Naive B cell (primary cell): ENCODE data around the gene ZER1. TPM values are rescaled to one million over a fixed set of nuclear protein-coding genes. Genes with fewer than 3 reads are reported as not detected.
"Not testable (repeated sequence)": the region's sequence is repeated elsewhere in the genome, so short reads cannot be mapped to it uniquely, and the experiment has no call there.

Experiments used
- ATAC-seq, 2 donors: fragments of 150-1000 bp; cut with Tn5 transposase; 2 replicates each; pipeline ENCODE4 v1.10.0; 2021; ENCODE audit warnings: low read depth in 2 of 2, mild to moderate bottlenecking in 2 of 2, moderate library complexity in 2 of 2
- DNase-seq: peaks from one replicate; pipeline ENCODE4 v3.0.0; 2022
- H3K27ac Mint-ChIP-seq, 6 donors: one replicate each; pipeline ENCODE4 v1.8.0; 2020 to 2022; ENCODE audit warnings: mild to moderate bottlenecking in 6 of 6, mixed read lengths in 6 of 6, moderate library complexity in 5 of 6, inconsistent platforms in 2 of 6
- H3K27me3 Mint-ChIP-seq, 3 donors: one replicate each; pipeline ENCODE4 v1.8.0; 2021 to 2022; ENCODE audit warnings: mixed read lengths in 3 of 3, mild to moderate bottlenecking in 1 of 3
- H3K36me3 Mint-ChIP-seq, 2 donors: one replicate each; pipeline ENCODE4 v1.8.0; 2020 to 2022; ENCODE audit warnings: mixed read lengths in 2 of 2, inconsistent platforms in 1 of 2, mild to moderate bottlenecking in 1 of 2
- H3K4me1 Mint-ChIP-seq, 3 donors: one replicate each; pipeline ENCODE4 v1.8.0; 2020 to 2022; ENCODE audit warnings: mixed read lengths in 3 of 3, inconsistent platforms in 1 of 3, mild to moderate bottlenecking in 1 of 3, moderate library complexity in 1 of 3
- H3K4me3 Mint-ChIP-seq, 8 donors: one replicate each; pipeline ENCODE4 v1.8.0; 2020 to 2022; ENCODE audit warnings: mild to moderate bottlenecking in 8 of 8, mixed read lengths in 8 of 8, moderate library complexity in 8 of 8, inconsistent platforms in 2 of 8
- H3K9me3 Mint-ChIP-seq, 7 donors: one replicate each; pipeline ENCODE4 v1.8.0; 2020 to 2022; ENCODE audit warnings: mixed read lengths in 7 of 7, mild to moderate bottlenecking in 5 of 7, inconsistent platforms in 2 of 7, moderate library complexity in 1 of 7
- polyA plus RNA-seq, 6 donors: library from polyadenylated mRNA; unstranded; fragments of 300-500 nt; fragmentation: Illumina TruSeq; gene quantifications; one replicate each; pipeline ENCODE4 v1.2.3, GENCODE V29; 2021; ENCODE audit warnings: low read depth in 6 of 6

ZER1 gene
- polyA plus RNA-seq, 6 donors from 2014 or later: 30.9 to 43.1 (median 33.0) TPM

DNA sequence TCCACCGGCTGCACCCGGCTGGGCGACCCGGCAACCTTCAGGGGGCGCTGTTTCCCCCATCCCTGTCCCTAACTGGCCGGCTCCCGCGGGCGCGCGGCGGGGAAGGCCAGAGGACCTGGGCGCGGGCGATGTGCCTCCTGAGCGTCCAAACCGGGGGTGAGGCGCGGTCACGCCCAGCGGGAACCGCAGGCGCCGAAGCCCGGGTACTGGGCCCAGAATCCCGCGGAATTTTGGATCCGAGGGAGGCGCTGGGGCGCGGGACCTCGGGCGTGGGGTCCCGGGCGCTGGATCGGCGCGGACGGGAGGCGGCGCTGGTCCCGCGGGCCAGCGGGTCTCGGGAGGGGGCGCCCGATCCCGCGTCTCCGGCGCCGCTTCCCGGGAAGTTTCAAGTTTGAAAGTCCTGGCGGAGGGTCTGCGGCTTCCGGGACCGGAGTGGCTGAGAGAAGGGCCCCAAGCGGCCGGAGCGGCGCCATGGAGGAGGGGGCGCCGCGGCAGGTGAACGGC lies 69.2 kb downstream of the ZER1 start, which contains the start of gene PKN3:
TSS of gene PKN3 (plus strand) at position 59 of the 504 bp plus-strand sequence. CDS start at position 472, 413 bp downstream.
- no peaks in the 10 kb centered on the region for H3K36me3 Mint-ChIP-seq
- H3K27me3 Mint-ChIP-seq: no peaks in the 10 kb centered on the region
- peak within 1 kb of the TSS in 4 of 6 donors; percentile 33 to 72 (median 54) for H3K27ac Mint-ChIP-seq
- H3K4me1 Mint-ChIP-seq: peaks cover 16% of the 10 kb centered on the region in 3 donors
- ATAC-seq (peak; percentile 90 to 92), DNase-seq (peak; percentile 81)
- no peaks in the 10 kb centered on the region for H3K9me3 Mint-ChIP-seq
- peak within 1 kb of the TSS; percentile 81 to 94 (median 90) for H3K4me3 Mint-ChIP-seq

DNA sequence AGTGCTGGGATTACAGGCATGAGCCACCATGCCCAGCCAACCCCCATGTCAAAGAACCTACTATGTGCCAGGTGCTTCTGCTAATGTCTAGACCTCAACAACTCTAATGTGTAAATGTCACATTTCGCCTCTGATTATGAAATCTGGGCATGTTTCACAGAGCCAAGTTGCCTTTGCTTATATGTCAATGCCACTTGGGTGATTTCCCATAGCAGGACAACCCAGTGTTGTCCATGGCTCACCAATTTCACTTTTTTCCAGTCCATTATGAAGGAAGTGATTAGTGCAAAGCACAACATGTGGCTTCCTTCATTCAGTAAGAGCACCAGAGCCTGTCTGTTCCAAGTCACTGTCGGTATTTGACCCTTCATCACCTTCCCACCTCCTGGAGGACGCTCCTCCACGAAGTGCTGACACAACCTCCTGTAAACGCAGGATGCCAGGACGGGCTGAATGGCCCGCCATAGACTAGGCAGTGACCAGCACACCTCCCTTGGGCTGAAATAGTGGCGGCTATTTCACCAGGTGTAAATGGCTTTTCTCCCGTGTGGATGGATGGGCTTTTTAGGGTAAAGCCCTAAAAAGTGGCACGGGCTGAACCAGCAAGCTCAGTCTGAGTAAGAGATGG lies 70.4 kb downstream of the ZER1 start:
- Mint-ChIP-seq H3K27ac (no peak overlapping the region), H3K27me3 (no peaks in the 10 kb centered on the region), H3K4me1 (peaks cover 16% of the 10 kb centered on the region in 3 donors), H3K9me3 (no peaks in the 10 kb centered on the region), H3K4me3 (peak overlapping the region; percentile 52 to 93 (median 79)), H3K36me3 (no peaks in the 10 kb centered on the region)
- DNase-seq (no peak), ATAC-seq (no peak)

DNA sequence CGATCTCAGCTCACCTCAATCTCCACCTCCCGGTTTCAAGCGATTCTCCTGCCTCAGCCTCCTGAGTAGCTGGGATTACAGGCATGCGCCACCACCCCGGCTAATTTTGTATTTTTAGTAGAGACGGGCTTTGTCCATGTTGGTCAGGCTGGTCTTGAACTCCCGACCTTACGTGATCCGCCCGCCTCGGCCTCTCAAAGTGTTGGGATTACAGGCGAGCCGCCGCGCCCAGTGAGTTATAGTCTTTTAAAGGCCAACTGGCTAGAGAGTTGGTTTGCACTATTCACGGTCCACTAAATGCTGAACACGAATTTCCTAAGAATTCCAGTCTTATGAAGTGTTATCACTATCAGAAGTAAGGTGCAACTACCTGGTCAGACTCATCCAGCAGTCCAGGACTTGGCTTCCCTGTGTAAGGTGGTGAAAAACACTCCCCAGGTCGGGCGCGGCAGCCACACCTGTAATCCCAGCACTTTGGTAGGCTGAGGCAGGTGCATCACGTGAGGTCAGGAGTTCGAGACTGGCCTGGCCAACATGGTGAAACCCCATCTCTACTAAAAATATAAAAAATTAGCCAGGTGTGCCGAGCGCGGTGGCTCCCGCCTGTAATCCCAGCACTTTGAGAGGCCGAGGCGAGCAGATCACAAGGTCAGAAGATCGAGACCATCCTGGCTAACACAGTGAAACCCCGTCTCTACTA lies 72.5 kb downstream of the ZER1 start:
- not testable (repeated sequence) for H3K27me3 Mint-ChIP-seq, H3K36me3 Mint-ChIP-seq, H3K27ac Mint-ChIP-seq, DNase-seq, ATAC-seq, H3K9me3 Mint-ChIP-seq
- Mint-ChIP-seq H3K4me3 (peak overlapping the region in 1 of 8 donors; percentile 9), H3K4me1 (peaks cover 16 to 19% (median 16%) of the 10 kb centered on the region in 3 donors)

DNA sequence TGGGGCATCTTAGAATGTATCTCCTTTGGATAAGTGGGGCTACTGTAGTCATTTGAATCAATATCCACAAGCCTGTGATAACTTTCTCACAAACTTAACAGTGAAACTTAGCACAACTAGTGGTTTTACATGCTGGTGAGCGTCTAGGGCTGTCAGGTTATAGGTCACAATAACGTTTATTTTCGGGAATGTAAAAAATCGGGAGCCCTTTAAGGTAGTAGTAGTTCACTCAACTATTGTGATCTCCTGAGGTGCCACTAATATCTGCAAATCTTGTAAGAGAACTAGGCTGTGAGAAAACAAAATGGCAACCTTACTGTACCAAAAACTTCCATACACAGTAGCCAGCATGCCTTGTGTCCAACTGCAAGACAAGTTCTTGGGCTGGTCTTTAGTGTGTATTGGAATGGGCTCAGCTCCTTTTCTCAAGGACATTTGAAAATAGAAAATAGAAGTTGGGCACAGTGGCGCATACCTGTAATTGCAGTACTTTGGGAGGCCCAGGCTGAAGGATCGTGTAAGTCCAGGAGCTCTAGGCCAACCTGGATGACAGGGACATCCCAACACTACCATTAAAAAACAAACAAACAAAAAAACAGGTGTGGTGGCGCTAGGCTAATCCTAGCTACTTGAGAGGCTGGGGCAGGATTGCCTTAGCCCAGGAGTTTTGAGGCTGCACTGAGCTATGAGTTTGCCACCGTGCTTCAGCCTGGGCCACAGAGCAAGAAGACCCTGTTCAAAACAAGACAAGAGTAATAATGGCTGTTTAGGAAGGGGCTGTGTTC lies 74.6 kb downstream of the ZER1 start:
- Mint-ChIP-seq H3K36me3 (peaks cover 0 to 10% of the 10 kb centered on the region in 2 donors), H3K4me3 (peak overlapping the region in 1 of 8 donors; percentile 21), H3K9me3 (no peaks in the 10 kb centered on the region), H3K27me3 (no peaks in the 10 kb centered on the region), H3K4me1 (peaks cover 12 to 19% (median 13%) of the 10 kb centered on the region in 3 donors), H3K27ac (no peak overlapping the region)
- DNase-seq (no peak), ATAC-seq (no peak)

DNA sequence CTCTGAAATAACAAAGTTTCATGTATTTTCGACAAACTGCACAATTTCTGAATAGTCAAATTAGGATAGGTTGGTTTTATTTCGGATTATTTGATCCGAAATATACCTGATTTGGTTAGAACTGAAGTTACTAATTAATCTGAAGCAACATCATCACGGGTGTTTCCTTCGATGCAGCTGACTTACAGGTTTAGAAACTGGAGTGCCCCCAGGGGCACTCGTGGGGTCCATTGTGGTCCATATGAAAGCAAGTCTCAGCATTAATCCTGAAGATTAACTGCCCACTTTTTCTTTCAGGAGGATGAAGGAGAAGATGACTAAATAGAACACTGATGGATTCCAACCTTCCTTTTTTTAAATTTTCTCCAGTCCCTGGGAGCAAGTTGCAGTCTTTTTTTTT lies 77.4 kb downstream of the ZER1 start:
- peaks cover 19 to 25% (median 20%) of the 10 kb centered on the region in 3 donors for H3K4me1 Mint-ChIP-seq
- DNase-seq (no peak), ATAC-seq (no peak)
- H3K4me3 Mint-ChIP-seq: no peak overlapping the region
- peaks cover 8 to 16% of the 10 kb centered on the region in 2 donors for H3K36me3 Mint-ChIP-seq
- no peaks in the 10 kb centered on the region for H3K9me3 Mint-ChIP-seq
- no peaks in the 10 kb centered on the region for H3K27me3 Mint-ChIP-seq
- no peak overlapping the region for H3K27ac Mint-ChIP-seq

DNA sequence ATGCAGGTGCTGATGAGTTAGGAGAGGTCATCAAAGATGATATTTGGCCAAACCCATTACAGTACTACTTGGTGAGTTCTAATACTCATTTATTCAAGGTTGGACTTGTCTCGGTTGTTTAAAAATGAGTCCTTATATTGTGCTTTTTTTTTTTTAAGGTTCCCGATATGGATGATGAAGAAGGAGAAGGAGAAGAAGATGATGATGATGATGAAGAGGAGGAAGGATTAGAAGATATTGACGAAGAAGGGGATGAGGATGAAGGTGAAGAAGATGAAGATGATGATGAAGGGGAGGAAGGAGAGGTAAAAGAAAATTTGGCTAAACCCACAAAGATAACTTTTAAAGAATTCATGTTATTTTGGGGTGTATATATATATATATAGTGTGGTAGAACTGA lies 78.0 kb downstream of the ZER1 start:
- H3K27me3 Mint-ChIP-seq, ATAC-seq, H3K9me3 Mint-ChIP-seq, DNase-seq: not testable (repeated sequence)
- Mint-ChIP-seq H3K4me1 (peaks cover 19 to 25% (median 20%) of the 10 kb centered on the region in 3 donors), H3K36me3 (peaks cover 8 to 16% of the 10 kb centered on the region in 2 donors), H3K4me3 (peak overlapping the region in 1 of 8 donors; percentile 59), H3K27ac (peak overlapping the region in 3 of 6 donors; percentile 16 to 65 (median 39))

DNA sequence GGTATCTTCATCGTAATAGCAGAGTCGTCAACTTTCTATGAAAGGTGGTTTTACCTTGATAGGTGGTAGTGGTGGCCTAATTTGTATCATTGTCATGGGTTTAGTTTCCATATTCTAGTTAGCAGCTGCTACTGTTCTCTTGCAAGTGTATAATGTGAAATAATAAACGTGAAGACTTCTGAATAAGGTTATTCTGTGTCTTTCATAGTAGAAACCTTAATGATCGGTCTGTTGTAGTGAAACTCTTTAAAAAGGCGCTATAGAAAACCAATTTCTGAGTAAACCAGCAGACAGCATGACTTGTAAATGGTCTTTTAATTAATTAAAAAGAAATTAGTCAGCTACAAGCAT lies 81.1 kb downstream of the ZER1 start:
- Mint-ChIP-seq H3K4me3 (peak overlapping the region; percentile 95 to 100 (median 99)), H3K36me3 (peaks cover 8 to 16% of the 10 kb centered on the region in 2 donors), H3K27ac (peak overlapping the region in 5 of 6 donors; percentile 92 to 99 (median 95)), H3K27me3 (no peaks in the 10 kb centered on the region), H3K4me1 (peaks cover 37 to 47% (median 38%) of the 10 kb centered on the region in 3 donors), H3K9me3 (no peaks in the 10 kb centered on the region)
- no peak for DNase-seq
- no peak for ATAC-seq

DNA sequence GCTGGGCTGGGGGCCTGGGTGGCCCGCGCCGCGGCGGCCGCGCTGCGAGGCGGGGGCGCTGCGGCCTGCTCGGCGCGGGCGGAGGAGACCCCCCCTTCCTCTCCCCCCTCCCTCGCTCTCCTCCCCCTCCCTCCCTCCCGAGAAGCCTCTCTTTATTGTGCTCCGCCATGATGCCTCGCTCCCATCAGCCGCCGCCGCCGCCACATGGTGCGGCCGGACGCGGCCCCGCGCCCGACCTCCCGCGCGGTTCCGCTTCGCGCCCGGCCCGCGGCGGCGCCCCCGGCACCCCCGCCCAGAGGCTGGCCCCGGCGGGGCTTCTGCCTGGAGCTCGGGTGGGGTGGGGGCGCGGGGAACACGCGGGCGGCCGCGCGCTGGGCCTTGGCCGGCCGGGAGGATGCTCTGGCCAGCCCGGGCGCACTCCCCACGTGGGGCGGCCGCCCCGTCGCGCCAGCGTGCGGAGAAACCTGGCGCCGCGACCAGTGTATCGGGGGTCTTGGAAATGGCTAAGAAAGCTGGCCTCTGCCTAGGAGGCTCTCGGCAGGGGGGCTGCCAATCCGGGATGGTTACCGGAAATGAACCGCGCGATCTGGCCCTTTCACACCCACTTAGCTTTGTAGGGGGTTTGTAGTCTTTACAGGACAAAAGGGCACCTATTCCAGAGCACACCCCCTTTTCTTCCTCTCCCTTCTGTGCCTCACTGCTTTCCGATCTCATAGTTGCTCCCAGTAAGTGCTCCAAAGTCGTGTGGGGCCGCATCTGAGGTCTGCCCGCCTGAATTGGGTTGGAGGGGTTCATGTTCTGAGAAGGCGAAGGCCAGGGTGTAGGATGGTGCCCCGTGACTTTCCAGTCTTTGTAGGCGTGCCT lies 81.7 kb downstream of the ZER1 start:
- ATAC-seq: peak; percentile 13 to 26
- Mint-ChIP-seq H3K4me1 (peaks cover 42 to 53% (median 44%) of the 10 kb centered on the region in 3 donors), H3K27me3 (no peaks in the 10 kb centered on the region)

DNA sequence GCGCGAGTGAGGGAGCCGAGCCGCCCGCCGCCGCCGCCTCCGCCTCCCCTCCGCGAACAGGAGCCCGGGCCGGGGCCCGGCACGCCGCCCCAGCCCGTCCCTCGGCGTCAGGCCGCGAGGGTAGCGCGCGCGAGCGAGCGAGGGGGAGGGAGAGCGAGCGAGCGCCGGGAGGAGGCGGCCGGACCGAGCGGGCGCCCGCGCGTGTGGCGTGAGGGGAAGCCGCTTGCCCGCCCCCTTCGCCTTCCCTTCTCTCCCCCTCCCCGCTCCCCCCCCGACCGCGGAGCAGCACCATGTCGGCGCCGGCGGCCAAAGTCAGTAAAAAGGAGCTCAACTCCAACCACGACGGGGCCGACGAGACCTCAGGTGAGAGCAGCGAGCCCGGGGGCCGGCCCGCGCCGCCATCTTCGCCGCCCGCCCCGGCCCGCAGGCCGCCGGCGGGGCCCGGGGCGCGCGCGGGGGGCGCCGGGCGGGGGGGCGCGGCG lies 82.4 kb downstream of the ZER1 start:
- peaks cover 8 to 16% of the 10 kb centered on the region in 2 donors for H3K36me3 Mint-ChIP-seq
- peak overlapping the region in 7 of 8 donors; percentile 42 to 87 (median 56) for H3K4me3 Mint-ChIP-seq
- DNase-seq (no peak), ATAC-seq (peak; percentile 21 to 24)
- no peaks in the 10 kb centered on the region for H3K27me3 Mint-ChIP-seq
- H3K4me1 Mint-ChIP-seq: peaks cover 48 to 60% (median 51%) of the 10 kb centered on the region in 3 donors
- no peaks in the 10 kb centered on the region for H3K9me3 Mint-ChIP-seq
- peak overlapping the region in 3 of 6 donors; percentile 18 to 87 (median 65) for H3K27ac Mint-ChIP-seq

More for the DNA sequence above, 81.7 kb downstream of the ZER1 start:
- peak overlapping the region; percentile 95 to 100 (median 99) for H3K4me3 Mint-ChIP-seq
- peak overlapping the region; percentile 91 to 99 (median 94) for H3K27ac Mint-ChIP-seq
- no peaks in the 10 kb centered on the region for H3K9me3 Mint-ChIP-seq
- peaks cover 8 to 16% of the 10 kb centered on the region in 2 donors for H3K36me3 Mint-ChIP-seq
- peak; percentile 47 for DNase-seq

DNA sequence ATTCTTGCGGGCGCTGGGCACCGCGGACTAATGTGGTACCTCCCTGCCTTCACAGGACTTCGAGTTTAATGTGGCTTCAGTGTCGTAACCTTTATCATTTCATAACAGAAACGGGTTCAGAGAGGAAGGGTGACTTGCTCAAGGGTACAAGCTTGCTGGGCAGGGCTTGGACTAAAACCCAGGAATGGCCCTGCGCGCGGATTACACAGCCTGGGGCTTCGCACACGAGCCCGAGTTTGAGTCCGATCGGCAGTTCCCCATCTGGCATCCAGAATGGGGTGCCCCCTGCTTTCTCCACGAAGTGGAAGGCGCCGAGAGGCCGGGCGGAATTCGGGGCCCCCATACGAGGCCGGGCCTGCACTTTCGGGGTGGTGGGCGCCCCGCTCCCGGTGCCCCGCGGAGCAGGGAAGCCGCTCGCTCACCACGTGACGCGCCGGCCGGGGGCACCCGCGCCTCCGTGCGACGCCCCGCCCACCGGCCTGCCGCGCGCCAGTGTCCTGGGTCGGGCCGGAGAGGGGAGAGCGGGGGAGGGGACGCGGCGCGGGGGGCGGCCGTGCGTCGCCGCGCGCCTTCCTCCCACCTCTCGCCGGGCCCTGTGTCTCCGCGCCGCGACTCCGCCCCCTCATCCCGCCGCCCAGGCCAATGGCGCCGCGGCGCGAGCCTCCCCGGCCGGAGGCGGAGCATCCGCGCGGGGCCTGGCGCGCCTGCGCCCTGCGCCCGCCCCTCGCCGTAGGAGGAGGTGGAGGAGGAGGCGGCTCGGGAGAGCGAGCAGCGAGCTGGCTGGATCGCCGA lies 83.0 kb downstream of the ZER1 start, which contains the start of gene SET:
TSS of gene SET (plus strand) at position 722 of the 792 bp plus-strand sequence. CDS start 361 bp downstream, outside the sequence.
- H3K4me3 Mint-ChIP-seq: peak within 1 kb of the TSS; percentile 73 to 100 (median 88)
- H3K27me3 Mint-ChIP-seq: no peaks in the 10 kb centered on the region
- H3K9me3 Mint-ChIP-seq: no peaks in the 10 kb centered on the region
- DNase-seq (peak; percentile 96), ATAC-seq (peak; percentile 73 to 77)
- H3K36me3 Mint-ChIP-seq: peaks cover 8 to 16% of the 10 kb centered on the region in 2 donors
- peak within 1 kb of the TSS; percentile 72 to 95 (median 92) for H3K27ac Mint-ChIP-seq
- peaks cover 48 to 65% (median 56%) of the 10 kb centered on the region in 3 donors for H3K4me1 Mint-ChIP-seq

DNA sequence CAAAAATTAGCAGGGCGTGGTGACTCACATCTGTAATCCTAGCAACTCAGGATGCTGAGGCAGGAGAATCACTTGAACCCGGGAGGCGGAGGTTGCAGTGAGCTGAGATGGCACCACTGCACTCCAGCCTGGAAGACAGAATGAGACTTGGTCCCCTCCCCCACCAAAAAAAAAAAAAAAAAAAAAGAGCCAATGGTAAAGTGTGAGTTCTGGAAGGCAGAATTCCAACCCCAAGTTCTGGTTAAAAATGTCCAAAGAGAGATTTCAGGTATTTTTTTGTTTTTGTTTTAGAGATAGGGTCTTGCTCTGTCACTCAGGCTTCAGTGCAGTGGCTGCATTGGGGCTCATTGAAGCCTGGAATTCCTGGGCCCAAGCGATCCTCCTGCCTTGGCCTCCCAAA lies 84.3 kb downstream of the ZER1 start:
- Mint-ChIP-seq H3K9me3 (no peaks in the 10 kb centered on the region), H3K4me3 (peak overlapping the region; percentile 20 to 100 (median 82)), H3K36me3 (peaks cover 8 to 10% of the 10 kb centered on the region in 2 donors), H3K27me3 (no peaks in the 10 kb centered on the region), H3K27ac (peak overlapping the region in 2 of 6 donors; percentile 87 to 95), H3K4me1 (peaks cover 47 to 76% (median 60%) of the 10 kb centered on the region in 3 donors)
- DNase-seq (no peak), ATAC-seq (no peak)
